ENCODE results near the gene BDH1.
"Not testable (repeated sequence)": the region's sequence is repeated elsewhere in the genome, so short reads cannot be mapped to it uniquely, and the experiment has no call there.

BDH1 gene

GRCh38 chr3:197482001-197482400, 73.8 kb downstream of the BDH1 start:
- DNase-seq: peak; percentile 37

GRCh38 chr3:197480320-197480719, 75.4 kb downstream of the BDH1 start:
- no peak for DNase-seq

- peak; percentile 43 for DNase-seq
Measured at GRCh38 chr3:197478746-197479668, 76.8 kb downstream of the BDH1 start.

- DNase-seq: not testable (repeated sequence)
Measured at GRCh38 chr3:197477816-197478215, 78.0 kb downstream of the BDH1 start.

DNA sequence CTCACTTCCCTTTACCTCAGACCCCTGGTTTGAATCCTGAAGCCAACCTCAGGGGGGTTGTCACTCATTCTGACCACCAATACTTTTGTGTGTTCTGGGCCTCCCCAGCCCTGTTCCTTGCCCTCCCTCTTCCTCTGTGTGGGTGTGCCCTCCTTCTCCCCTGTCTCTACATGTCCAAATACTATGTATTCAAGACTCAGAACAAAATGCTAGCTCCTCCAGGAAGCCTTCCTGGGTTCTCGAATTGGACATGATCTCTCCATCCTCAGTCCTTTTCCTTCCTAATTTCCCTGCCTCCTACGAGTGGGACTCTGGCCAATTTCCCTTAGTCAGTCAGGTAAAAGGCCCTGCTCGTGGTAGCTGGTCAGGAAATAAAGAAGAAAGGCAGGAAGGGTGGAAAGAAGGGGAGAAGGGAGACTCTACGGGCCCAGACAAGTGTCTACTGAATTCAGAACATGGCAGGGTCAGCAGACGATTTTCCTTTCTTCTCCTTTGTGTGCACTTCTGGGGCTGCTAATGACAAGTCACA, 79.7 kb downstream of the BDH1 start:
- no peak for DNase-seq

DNA sequence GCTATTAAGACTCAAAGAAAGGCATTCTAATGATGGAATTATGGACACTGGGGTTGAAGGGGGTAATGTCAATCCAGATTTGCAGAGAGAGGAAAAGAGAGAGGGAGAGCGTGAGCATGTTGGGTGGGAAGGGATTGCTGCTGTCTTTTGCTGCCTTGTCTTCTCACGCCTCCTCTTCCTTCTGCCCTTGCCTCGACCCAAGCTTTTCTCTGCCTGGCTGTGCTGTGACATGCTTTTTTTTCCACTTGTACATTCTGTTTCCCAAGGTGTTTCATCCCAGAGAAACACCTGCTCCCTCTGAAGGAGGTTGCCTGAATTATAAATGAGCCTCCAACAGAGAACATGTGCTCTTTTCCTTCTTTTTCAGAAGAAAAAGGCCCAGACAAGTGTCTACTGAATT, 80.3 kb downstream of the BDH1 start:
- no peak for DNase-seq

GRCh38 chr3:197472151-197472550, 83.6 kb downstream of the BDH1 start:
- DNase-seq: no peak

DNA sequence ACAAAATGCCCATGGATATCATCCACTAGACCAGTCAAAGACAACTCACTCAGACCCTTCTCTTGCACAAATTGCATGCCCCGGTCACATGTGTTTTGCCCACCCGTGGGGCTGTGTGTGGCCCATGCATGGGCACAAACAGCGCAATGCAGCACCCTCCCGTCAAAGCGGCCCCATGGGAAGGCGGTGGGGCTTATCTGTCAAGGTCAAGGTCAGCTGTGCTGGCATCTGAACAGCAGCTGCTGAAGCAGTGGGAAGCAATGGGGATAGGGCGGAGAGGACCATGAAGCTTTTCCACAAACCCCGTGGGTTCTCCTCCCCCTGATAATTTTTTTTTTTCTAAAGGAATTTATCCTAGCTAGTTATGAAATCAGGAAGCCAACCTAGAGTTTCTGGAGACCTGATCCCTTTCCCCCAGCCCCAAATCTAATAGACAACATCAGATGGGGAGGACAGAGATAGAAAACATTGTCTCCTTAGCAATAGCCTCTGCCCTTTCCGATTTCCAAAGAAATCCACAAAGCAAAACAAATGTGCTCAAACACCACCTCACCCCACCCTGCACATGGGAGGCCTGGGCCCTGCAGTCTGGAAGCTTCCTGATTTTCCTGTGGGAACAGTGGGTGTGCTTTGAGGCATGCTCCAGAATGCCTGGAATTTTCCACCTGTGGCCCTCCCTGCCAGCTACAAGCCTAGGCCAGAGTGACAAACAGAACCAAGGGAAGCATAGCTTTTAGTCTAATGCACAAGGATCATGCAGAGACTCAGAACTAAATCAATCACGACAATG, 84.4 kb downstream of the BDH1 start:
- DNase-seq: no peak

- peak; percentile 41 for DNase-seq
Measured at GRCh38 chr3:197468866-197469382, 86.8 kb downstream of the BDH1 start.

GRCh38 chr3:197468167-197468566, 87.6 kb downstream of the BDH1 start:
- DNase-seq: no peak

- DNase-seq: peak; percentile 88
Measured at GRCh38 chr3:197466586-197467399, 89.0 kb downstream of the BDH1 start.

DNA sequence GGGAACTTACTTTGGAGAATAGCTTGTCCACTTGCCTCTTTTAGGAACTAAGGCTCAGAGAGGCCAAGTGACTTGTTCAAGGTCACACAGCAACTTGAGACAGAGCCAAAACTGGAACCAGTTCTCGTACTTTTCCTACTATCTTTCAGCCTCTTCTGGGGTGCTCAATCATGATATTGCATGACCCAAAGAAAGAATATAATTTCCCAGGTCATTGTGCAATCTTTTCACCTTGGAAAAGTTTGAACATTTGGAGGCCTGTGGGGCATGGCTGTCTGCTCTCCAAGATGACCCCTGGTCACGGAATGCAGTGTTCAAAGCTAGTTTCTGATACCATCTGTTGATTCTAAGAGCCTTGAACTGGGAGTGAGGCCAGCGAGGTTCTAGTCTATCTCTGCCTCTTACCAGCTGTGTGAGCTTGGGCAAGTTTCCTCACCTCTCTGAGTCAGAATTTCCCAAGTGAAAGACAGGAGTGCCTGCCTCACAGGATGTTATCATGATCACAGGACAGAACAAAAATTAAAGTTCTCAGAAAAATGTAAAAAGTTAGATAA, 89.7 kb downstream of the BDH1 start:
- peak; percentile 59 for DNase-seq

GRCh38 chr3:197465197-197465995, 90.4 kb downstream of the BDH1 start:
- no peak for DNase-seq

- DNase-seq: no peak
Measured at GRCh38 chr3:197464794-197465193, 91.0 kb downstream of the BDH1 start.

DNA sequence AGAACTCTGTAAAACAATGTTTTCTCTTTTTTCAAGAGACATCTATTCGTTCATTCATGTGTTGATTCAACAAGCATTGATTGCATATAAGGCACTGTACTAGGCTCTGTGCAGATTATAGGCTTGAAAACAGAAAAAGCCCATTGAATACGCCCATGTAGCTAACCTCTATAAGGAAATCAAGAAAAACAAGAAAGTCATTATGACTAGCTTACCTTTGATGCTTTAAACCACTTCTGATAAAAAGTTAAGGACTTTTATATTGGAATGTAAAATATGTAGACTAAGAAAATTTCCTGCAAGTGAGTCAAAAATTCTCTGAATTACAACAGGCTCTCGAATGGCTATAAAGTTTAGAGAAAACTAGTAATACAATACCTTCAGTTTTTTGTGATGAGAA, 92.5 kb downstream of the BDH1 start:
- DNase-seq: peak; percentile 58

DNA sequence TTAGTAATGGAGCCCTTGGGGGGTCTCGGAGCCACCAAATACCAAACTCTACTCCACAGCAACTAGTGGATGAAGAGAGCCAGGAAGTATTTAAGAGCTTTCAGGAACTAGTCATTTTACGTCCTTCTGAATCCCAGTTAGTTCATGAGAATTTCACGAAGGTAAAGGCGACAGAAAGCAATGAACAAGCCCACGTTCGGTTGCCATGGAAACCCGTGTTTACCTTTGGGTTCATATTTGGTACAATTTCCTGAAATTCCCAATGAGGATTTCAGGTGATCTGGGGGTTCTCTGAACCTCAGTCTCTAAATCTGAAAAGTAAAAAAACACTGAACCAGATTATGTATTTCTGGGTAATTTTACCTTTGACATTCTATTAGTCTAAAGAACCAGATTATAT, 93.0 kb downstream of the BDH1 start:
- no peak for DNase-seq

GRCh38 chr3:197460639-197461038, 95.1 kb downstream of the BDH1 start:
- no peak for DNase-seq

DNA sequence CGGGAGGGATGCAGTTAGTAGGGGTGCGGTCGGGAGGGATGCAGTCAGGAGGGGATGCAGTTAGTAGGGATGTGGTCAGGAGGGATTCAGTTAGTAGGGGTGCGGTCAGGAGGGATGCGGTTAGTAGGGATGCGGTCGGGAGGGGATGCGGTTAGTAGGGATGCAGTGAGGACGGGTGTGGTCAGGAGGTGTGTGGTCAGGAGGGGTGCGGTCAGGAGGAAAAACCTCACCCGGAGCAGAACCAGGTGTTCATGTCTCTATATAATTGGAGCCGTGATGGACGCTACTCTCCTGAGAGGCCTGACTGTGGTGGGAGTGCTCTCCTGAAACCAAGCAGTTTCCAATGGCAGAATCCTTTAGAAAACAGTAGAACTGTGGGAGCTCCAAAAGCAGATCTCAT, 95.8 kb downstream of the BDH1 start:
- no peak for DNase-seq

Data from fibroblast of skin of right quadriceps (primary cell).